Astrocyte (in vitro differentiated cells and primary cell): ENCODE data around the gene HLA-A.

Source experiments
- CTCF ChIP-seq: IDR thresholded peaks from 2 replicates; pipeline ENCODE4 v1.5.1; 2011; ENCODE audit warnings: low read depth, mild to moderate bottlenecking, inconsistent platforms, low read length, moderate library complexity; ENCODE audit not compliant: insufficient read depth
- EZH2 ChIP-seq: IDR thresholded peaks from 2 replicates; pipeline ENCODE4 v1.6.1; 2012; ENCODE audit warnings: mild to moderate bottlenecking, low read length, inconsistent platforms; ENCODE audit not compliant: insufficient read depth

- TF ChIP-seq CTCF = no peak
- TF ChIP-seq EZH2 = no peak
Observed at GRCh38 chr6:29967379-29968010, 25.2 kb downstream of the HLA-A start.
